Retina (tissue), 1 donor: ENCODE results near the gene TPBG.
"Not testable (repeated sequence)": the region's sequence is repeated elsewhere in the genome, so short reads cannot be mapped to it uniquely, and the experiment has no call there.

ENCODE experiments used
- DNase-seq: peaks from one replicate; pipeline ENCODE4 v3.0.0-alpha.2; 2016

Gene TPBG

GRCh38 chr6:82376636-82377035, 13.0 kb downstream of the TPBG start:
- no peak for DNase-seq

- DNase-seq = no peak
Measured at GRCh38 chr6:82380566-82381185, 17.1 kb downstream of the TPBG start.

- no peak for DNase-seq
Measured at GRCh38 chr6:82381278-82381677, 17.7 kb downstream of the TPBG start.

GRCh38 chr6:82385102-82385501, 21.5 kb downstream of the TPBG start:
- DNase-seq = no peak

- DNase-seq = no peak
Measured at GRCh38 chr6:82385546-82385945, 21.9 kb downstream of the TPBG start.

- DNase-seq = no peak
Measured at GRCh38 chr6:82385961-82386360, 22.3 kb downstream of the TPBG start.

- not testable (repeated sequence) for DNase-seq
Measured at GRCh38 chr6:82394770-82395169, 31.2 kb downstream of the TPBG start.

GRCh38 chr6:82396964-82397751, 33.5 kb downstream of the TPBG start:
- DNase-seq = no peak

GRCh38 chr6:82397962-82398692, 34.5 kb downstream of the TPBG start:
- no peak for DNase-seq

GRCh38 chr6:82408952-82409431, 45.4 kb downstream of the TPBG start:
- no peak for DNase-seq

GRCh38 chr6:82410151-82410648, 46.6 kb downstream of the TPBG start:
- DNase-seq = no peak

GRCh38 chr6:82413868-82414267, 50.3 kb downstream of the TPBG start:
- no peak for DNase-seq

GRCh38 chr6:82415820-82416219, 52.2 kb downstream of the TPBG start:
- DNase-seq = no peak

GRCh38 chr6:82416346-82416745, 52.7 kb downstream of the TPBG start:
- DNase-seq = no peak
